Measurements from ENCODE around the gene PSMG3.
"Not testable (repeated sequence)": the region's sequence is repeated elsewhere in the genome, so short reads cannot be mapped to it uniquely, and the experiment has no call there.

PSMG3 gene

DNA sequence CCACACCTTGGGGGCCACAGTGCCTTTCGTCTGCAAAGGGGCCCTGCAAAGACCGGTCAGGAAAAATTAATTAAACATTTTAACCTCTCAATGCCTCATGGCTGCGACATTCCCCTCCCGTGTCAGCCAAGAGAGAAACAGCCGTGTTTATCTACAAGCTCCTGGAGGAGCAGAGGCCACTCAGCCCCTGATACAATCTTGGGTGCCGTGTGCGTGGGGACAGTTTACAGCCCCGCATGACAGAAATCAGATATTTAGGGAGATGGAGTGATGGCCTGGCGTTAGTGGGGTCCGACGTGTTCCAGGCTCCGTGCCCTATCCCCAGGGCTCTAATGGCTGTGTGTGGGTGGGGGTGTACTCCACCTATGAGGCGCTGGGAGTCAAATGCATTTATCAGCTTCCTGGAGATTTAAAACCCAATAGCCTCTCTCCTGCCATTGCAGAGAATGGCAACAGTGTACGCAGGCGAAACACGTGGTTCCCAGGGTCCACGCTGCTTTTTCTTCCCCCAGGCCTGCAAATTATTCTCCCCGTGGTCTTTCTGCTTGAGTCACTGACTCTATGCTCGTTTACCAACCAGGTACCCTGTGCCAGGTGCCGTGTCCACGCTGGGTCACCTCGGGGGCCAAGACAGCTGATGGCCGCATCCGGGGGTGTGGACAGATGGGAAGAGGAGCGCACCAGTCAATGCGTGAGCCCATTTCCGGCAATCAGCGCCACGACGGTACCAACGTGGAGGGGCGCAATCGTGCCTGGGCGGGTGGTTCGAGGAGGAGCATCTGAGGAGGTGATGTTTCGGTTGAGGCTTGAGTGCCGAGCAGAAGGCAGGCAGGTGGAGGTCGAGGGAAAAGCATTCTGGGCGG is 26.6 kb upstream of the PSMG3 start:
- DNase-seq, result no peak

DNA sequence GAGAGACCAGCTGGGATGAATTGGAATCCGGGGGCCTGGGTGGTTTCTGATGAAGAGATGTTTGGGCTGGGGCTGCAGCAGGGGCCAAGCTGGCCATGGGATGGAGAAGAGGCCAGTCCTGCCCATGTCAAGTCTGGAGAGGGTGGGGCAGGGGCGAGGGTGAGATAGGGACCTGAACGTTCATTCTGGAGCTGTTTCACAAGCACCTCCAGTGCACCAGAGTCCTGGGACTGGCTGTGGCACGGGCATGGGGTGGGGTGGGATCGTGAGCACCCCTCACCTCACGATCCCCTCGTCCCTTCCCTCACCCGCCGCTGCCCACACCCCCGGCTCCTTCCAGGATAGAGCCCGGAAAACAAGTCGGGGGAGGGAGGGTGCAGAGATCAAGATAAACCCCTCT is 25.8 kb upstream of the PSMG3 start:
- no peak for DNase-seq

DNA sequence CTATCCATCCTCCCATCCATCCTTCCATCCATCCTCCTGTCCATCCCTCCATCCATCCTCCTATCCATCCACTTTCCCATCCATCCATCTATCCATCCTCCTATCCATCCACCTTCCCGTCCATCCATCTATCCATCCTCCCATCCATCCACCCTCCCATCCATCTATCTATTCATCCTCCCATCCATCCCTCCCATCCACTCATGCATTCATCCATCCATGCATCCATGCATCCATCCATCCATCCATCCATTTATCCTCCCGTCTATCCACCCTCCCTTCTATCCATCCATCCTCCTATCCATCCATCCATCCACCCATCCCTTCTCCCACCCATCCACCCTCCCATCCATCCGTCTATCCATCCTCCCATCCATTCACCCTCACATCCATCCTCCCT is 25.2 kb upstream of the PSMG3 start:
- no peak for DNase-seq

DNA sequence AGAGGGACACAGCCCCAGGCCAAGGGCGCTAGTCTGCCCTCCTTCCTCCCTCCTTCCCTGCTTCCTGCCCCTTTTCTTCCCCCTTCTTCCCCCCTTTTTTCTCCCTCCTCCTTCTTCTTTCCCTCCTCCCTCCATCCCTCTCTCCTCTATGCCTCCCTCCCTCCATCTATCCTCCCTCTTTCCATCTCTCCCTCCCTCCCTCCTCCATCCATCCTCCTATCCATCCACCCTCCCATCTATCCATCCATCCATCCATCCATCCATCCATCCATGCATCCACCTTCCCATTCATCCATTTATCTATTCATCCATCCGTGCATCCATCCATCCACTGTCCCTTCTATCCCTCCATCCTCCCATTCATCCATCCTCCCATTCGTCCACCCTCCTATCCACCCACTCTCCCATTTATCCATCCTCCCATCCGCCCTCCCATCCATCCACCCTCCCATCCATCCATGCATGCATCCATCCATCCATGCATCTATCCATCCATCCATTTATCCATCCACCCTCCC is 24.1 kb upstream of the PSMG3 start:
- DNase-seq, result no peak

DNA sequence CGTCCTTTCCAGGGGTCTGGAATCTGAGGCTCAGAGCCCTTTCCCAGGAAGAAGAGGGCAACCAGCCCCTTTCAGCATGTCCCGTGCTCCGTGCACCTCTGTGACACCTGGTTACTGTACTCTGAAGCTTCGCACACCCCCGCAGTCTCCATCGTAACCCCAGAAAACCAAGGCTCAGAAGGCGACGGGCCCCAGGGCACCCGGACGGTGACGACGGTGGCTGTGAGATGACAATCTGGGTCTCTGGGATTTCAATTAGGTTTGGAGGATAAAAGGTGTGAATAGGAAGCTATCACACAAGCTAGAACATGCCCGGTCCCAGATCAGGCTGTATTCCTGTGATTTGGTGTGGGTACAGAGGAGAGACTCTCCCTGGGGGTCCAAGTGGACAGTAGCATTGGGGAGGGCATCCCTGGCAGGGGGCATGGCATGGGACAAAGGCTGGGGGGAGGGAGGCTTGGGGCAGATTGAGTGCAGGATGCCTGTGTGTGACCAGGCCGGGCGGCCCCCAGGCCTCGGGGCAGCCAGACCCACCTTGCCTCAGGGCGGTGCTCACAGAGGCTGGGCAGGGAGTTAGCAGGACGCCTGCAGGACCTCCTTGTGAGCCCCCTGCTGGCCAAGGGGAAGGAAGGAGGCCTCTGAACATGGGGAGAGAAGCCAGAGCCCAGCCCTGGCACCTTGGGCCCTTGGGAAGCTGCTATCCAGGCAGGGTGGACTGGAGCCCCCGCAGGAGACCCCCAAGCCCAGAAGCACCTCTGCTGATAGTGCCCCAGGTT is 23.4 kb upstream of the PSMG3 start:
- DNase-seq, result no peak

DNA sequence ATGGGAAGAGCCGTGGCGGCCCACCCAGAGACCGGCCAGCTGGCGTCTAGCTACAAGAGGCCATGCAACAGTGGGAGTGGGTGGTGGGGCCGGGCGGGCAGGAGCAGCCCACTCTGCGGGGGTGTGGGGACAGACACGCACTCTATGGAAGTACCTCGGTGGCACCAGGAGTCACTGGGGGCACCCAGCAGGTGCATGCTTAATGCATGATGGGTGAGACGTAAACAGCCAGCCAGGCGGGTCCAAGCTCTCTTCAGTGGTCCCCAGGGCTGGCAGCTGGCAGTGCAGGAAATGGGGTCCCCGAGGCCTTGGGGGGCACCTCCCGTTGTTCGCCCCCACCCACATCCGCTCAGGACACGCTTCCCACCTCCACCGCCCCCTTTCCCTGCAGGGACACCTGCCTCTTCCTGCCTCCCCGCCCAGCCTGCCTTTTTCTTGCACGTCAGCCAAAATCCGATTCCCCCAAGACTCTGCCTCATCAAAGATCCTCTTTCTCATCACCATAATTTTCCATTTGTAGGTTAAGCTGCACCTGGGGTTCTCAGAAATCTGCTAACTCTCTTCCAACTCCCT is 22.6 kb upstream of the PSMG3 start:
- DNase-seq, result no peak

DNA sequence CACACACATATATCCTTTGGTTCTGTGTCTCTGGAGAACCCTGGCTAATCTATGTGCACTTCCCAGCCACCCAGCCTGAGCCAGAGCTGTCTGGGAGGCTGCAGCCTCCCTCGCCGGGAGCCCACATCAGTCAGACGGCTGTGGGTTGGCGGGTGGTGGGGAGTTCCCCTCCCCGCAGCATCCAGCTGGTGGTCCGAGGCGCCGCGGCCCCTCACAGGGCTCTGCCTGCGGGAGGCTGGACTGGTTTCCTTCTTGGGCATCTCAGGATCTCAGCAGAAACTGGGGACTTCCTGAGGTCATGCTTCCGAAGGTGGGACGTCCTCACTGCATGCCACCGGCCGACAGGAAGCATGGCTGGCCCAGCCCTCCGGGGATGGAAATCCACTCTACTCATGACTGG is 22.0 kb upstream of the PSMG3 start:
- DNase-seq, result no peak

DNA sequence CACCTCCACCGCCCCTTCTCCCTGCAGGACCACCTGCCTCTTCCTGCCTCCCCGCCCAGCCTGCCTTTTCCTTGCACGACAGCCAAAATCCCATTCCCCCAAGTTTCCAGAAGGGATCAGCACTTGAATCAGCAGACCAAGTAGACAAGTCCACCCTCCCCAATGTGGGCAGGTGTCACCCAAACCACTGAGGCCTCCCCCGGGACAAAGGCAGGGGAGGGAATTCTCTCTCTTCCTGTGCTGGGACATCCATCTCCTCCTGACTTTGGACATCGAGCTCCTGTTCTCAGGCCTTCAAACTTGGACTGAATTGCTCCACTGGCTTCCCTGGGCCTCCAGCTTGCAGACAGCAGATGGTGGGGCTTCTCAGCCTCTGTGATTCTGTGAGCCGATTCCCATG is 21.6 kb upstream of the PSMG3 start:
- DNase-seq, result no peak

DNA sequence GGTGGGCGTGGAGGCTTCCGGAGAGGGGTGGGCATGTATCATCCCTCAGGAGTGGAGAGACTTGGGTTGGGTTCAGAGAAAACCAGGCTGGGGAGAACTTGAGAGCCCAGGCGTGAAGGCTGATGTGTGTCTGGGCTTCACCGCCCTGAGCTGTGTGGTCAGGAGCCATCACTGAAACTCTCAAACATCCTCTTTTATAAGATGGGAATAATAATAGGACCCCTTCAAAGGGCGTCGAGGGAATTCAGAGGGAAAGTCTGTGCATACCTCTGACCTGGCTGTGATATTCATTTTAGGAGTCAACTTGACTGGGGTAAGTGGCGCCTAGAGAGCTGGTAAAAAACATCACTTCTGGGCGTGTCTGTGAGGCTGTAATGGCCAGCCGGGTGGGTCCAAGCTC is 21.1 kb upstream of the PSMG3 start:
- no peak for DNase-seq

DNA sequence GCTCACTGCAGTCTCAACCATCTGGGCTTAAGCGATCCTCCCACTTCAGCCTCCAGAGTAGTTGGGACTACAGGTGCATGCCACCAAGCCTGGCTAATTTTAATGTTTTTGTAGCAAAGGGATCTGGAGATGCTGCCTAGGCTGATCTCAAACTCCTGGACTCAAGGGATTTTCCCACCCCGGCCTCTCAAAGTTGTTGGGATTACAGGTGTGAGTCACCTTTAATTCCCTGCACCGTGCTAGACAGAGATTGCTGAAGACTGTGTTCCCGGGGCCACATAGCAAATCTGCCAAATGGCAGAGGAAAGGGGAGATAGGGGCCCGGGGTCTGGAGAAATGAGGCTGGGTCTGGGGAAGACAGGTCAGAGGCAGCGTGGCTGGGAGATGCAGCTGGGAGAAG is 20.6 kb upstream of the PSMG3 start:
- peak; percentile 5 for DNase-seq

DNA sequence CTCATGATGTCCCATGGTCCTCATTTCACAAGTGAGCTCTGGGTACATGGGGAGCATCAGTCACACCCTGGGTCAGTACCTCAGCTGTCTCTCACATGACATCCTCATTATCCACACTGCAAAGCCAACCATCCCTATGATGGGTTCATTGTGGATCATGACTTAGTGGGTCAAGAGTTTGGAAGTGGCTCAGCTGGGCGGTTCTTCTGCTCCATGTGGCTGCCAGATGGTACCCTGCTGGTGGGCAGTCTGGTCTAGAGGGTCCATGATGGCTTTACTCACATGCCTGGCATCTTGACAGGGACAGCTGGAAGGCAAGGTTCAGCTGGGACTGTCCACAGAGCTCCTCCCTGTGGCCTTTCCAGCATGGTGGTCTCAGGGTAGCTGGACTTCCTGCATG is 19.1 kb upstream of the PSMG3 start:
- DNase-seq, result no peak

DNA sequence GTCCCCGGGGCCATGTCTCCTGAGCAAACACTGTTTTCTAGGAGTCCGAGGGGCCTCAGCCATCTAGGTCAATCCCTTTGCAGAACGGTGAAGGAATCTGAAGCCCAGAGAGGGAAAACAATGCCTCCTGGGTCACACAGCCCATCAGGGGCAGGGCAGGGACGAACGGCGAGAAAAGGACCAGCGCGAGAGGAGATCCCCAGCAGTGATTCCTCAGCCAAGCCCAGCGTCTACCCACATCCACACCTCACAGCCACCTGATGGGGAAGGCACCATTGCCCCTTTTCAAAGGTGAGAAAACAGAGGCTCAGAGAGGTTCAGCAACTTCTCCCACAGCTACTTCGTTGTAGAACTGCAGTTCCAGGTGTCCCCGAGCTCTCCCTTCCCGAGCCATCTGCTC is 17.9 kb upstream of the PSMG3 start:
- no peak for DNase-seq

DNA sequence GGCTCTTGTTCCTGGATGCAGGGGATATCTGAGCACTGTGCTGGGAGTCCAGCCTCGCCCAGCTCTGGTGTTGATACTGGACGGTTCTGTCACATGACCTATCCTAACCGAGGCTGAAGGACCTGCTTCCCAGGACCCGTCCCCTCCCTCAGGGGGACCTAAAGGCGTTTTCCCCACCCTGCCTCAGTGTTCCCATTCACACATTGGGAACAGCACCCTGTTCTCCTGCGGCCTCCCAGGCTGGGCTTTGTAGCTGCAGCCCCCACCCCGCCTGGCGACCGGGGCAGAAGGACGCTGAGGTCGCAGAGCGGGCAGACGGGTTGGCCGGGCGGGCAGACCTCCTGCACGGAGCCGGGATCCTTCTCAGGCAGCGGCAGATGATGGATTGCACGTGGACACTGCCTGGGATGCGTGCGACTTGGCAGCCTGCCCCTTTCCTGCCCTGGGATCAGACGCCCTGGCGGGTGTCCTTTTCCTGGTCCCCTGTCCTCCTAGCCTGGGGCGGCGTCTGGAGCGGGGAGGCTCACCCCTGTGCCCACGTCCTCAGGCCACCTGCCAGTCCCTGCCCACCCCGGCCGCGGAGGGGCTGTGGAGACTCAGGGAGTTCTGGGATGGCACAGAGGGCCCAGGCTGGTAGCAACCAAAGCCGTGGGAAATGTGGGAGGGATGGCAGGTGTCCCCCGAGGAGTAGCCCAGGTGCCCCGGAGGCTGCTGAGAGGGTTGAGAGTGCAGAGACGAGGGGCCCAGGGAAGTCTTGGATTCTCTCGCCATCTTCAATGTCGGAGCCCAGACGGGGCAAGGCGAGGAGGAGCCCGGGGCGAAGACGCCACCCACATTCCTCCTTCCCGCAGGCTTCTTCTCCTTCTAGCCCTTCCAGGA is 17.2 kb upstream of the PSMG3 start:
- DNase-seq, result no peak

DNA sequence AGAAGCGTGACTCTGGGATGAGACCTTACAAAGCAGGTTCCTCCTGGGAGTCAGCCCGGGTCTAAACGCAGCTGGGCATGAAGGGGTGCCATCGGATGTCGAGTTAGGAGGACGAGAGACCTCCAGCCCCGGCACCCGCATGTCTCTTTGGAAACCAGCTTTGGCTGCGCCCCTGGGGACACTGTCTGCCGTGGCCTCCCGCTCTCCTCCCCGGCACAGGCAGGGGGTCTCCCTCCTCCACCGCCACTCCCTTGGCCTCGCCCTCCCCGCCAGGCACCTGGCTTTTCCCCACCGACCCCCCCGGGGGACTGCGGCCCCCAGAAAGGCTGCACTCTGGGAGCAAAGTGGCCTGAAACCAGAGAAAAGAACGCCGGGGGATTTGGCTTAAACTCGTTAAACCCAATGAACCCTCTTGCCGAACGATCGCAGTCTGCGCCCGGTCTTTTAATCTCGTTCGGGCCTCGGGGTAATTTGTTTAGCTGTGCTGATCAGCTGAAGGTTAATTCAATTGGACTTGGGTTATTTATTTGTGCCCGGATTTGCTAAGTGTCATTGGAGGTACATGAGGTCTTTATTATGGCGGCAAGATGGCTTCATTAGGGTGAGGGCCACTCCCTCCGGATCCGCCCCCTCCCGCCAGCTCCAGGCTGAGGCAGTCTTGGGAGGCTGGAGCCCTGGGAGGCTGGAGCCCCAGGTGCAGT is 16.4 kb upstream of the PSMG3 start:
- no peak for DNase-seq

DNA sequence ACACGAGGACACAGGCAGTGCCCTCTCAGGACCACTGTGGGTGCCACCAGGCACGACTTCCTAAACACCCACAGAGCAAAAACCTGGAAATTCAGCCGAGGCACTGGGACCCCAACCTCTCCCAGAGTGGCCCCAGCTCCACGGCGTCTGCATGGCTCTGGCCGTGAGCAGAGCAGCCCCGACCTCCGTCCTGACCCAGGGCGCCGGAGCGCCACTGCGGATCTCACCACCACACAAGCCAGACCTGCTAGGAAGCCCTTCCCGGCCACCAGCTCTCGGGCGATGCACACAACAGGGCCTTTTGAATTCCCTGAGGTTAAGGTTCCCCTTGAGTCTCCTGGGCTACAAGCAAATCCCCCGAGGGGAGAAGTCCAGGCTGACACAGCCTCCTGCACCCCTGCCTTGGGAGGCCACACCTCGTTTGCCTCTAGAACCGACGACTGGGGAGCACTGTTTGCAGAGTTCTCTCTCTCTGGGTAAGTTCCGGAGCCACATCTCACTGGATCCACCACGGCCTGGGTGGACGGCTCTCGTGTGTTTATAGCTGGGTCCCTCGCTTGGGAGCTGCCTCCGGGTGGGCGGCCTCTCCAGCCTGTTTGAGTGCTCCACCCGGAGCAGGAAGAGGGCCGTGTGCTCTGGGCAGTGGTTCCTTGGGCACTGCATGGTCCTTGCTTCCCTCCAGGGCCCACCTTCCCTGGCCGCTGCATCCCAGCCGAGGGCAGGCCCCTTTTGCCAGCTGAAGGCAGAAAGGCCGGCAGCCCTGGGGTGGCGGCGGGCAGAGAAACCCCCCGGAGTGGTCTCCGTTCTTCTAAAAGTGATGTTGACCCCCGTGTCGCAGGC is 15.5 kb upstream of the PSMG3 start:
- DNase-seq, result no peak

DNA sequence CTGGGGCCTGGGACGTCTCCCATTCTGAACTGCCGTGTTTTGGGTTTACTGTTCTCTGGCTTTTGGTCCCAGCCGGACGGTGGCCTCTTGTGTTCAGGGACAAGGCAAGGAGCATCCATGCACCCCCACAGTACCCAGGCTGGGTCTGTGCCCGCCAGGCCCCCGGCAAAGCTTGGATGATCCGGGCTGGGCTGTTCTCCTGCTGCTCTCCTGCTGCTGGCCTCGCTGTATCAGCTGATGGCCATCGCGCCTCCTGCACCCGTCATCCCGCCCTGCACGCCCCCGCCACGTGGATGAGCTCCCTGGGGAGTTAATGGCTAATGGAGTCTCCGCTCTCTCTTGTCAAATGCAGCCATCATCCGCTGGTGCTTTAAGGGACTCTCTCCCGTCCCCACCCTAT is 14.9 kb upstream of the PSMG3 start:
- no peak for DNase-seq

DNA sequence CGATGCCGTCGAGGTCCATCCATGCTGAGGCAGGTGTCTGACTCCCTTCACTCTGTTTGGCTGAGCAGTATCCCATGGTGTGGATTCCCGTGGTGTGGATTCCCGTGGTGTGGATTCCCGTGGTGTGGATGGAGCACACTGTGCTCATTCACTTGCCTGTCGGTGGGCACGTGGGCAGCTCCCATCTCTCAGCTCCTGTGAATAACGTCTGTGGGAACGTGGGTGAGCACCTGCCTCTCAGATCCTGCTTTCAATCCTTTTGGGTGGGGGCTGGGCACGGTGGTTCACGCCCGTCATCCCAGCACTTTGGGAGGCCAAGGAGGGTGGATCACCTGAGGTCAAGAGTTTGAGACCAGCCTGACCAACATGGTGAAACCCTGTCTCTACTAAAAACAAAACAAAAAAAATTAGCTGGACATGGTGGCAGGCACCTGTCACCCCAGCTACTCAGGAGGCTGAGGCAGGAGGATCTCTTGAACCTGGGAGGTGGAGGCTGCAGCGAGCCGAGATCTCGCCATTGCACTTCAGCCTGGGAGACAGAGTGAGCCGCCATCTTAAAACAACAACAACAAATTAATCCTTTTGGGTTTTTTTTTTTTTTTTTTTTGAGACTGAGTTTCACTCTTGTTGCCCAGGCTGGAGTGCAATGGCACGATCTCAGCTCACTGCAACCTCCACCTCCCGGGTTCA is 13.6 kb upstream of the PSMG3 start:
- DNase-seq, result not testable (repeated sequence)

DNA sequence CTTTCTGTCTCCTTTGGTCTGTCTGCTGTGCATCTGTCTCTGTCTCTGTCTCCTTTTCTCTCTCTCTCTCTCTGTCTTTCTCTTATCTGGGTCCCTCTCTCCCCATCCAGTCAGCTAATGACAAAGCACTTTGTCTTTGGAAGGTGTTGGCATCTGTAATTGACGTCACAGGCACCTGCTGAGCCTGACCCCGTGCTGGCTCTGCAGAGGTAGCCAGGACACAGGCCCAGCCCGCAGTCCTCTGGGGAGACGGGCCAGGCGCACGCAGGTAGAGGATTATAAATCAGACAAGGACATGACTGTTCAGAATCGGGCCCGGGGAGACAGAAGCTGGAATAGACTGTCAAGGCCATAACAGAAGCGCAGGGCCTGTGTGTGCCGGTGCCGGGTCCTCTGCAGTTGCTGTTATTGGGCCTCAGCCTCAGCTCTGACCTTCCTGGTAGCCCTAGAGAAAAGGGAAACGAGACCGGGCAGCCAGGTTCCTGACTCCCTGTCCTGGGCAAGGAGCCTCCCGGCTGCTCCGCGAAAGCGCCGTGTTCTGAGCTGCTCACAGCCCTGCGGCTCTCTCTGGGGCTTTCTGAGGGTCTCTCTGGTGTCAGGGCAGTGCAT is 10.7 kb upstream of the PSMG3 start:
- DNase-seq, result no peak

DNA sequence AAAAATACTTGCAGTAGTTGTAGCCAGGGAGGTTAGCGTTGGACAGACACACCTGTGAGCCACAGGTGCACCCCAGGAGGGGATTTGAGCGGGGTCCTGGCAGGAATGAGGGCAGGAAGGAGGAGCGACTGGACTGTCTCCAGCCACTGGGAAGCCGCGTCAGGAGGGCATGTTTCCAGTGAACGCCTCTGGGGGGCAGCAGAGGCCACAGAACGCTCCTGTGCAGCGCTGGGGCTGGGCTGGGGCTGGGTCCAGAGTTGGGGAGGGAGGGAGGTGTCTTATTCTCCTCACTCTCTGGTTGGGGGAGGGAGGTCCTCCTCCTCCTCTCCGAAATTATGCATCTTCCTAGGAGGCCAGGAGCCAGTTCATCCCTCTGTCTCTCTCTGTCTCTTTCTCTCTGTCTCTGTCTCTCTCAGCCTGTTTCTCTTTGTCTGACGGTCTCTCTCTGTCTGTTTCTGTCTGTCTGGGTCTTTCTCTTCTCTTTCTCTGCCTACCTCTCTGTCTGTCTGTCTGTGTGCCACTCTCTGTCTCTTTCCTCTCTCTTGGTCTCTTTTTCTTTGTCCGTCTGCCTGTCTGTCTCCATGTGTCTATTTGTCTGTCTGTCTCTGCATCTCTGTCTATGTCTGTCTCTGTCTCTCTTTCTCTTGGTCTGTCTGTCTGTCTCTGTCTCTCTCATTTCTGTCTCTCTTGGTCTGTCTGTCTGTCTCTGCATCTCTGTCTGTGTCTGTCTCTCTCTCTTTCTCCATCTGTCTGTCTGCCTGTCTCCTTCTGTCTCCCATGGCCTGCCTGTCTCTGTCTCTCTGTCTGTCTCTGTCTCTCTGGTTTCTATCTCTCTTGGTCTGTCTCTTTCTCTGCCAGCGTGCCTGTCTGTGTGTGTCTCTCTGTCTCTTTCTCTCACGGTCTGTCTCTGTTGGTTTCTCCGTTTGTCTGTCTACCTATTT is 9.9 kb upstream of the PSMG3 start:
- peak; percentile 56 for DNase-seq
